Suprapubic skin (tissue), 4 donors: ENCODE data around the gene ITGA6. TPM values are rescaled to one million over a fixed set of nuclear protein-coding genes. Genes with fewer than 3 reads are reported as not detected.
"Not testable (repeated sequence)": the region's sequence is repeated elsewhere in the genome, so short reads cannot be mapped to it uniquely, and the experiment has no call there.

Source experiments
- DNase-seq, 2 donors: peaks; one replicate each; pipeline ENCODE4 v3.0.0-alpha.2; 2019; ENCODE audit warnings: low spot score in 2 of 2
- H3K27ac ChIP-seq: fragments of 200-600 bp; sonication (generic); one replicate; pipeline ENCODE4 v1.5.1; 2019
- H3K27me3 ChIP-seq: fragments of 200-600 bp; sonication (generic); one replicate; pipeline ENCODE4 v1.5.1; 2019
- H3K36me3 ChIP-seq: fragments of 200-600 bp; sonication (generic); one replicate; pipeline ENCODE4 v1.5.1; 2019
- H3K4me1 ChIP-seq: fragments of 200-600 bp; sonication (generic); one replicate; pipeline ENCODE4 v1.5.1; 2019
- H3K4me3 ChIP-seq: fragments of 200-600 bp; sonication (generic); one replicate; pipeline ENCODE4 v1.5.1; 2019; ENCODE audit warnings: mild to moderate bottlenecking
- H3K9me3 ChIP-seq: fragments of 200-600 bp; sonication (generic); one replicate; pipeline ENCODE4 v1.5.1; 2019
- CTCF ChIP-seq, 2 donors: fragments of 200-600 bp in 1 of 2; fragments of 450-650 bp in 1 of 2; sonication (generic) in 1 of 2; IDR thresholded peaks; one replicate each; pipeline ENCODE4 v1.5.1; 2016 to 2019; ENCODE audit warnings: antibody characterized with exemption in 2 of 2, mild to moderate bottlenecking in 1 of 2, moderate library complexity in 1 of 2
- EP300 ChIP-seq: sonication (generic); formaldehyde crosslinking; IDR thresholded peaks from one replicate; pipeline ENCODE4 v1.6.1; 2017; ENCODE audit warnings: antibody characterized with exemption
- POLR2A ChIP-seq, 2 donors: fragments of 450-650 bp; IDR thresholded peaks; one replicate each; pipeline ENCODE4 v1.6.1; 2017; ENCODE audit warnings: antibody characterized with exemption in 2 of 2, mild to moderate bottlenecking in 2 of 2, moderate library complexity in 2 of 2
- POLR2AphosphoS5 ChIP-seq, 3 donors: sonication (generic); formaldehyde crosslinking; IDR thresholded peaks; one replicate each; pipeline ENCODE4 v1.6.1; 2017; ENCODE audit warnings: antibody characterized with exemption in 3 of 3
- WGBS: methylation state at CpG from one replicate; pipeline ENCODE4 v1.1.5; 2018; 5-methylcytosine and 5-hydroxymethylcytosine counted together
- total RNA-seq, 4 donors: library from RNA; depleted of rRNA; stranded (reverse); fragments of >200 nt; gene quantifications; one replicate each; pipeline ENCODE4 v1.1.0, GENCODE V29; 2016

ITGA6 gene
- total RNA-seq, 4 donors from 2014 or later = 89.6 to 204 (median 161) TPM

GRCh38 chr2:172516299-172516698 lies 88.9 kb downstream of the ITGA6 start:
- no peaks in the 10 kb centered on the region for H3K27me3 ChIP-seq
- H3K27ac ChIP-seq = no peak overlapping the region
- peaks cover 15% of the 10 kb centered on the region for H3K9me3 ChIP-seq
- TF ChIP-seq POLR2A (IDR thresholded peaks at IDR 0.05) = no peak
- no peak for TF ChIP-seq EP300
- TF ChIP-seq POLR2AphosphoS5 (IDR thresholded peaks at IDR 0.05) = no peak
- TF ChIP-seq CTCF (IDR thresholded peaks at IDR 0.05) = no peak
- 73% methylated on average over 1 of the region's 1 CpG for WGBS
- no peaks in the 10 kb centered on the region for H3K36me3 ChIP-seq
- H3K4me3 ChIP-seq = no peak overlapping the region
- no peaks in the 10 kb centered on the region for H3K4me1 ChIP-seq
- DNase-seq = no peak

GRCh38 chr2:172518995-172519394 lies 91.6 kb downstream of the ITGA6 start:
- Histone ChIP-seq H3K9me3 (no peaks in the 10 kb centered on the region), H3K27ac (no peak overlapping the region), H3K4me3 (no peak overlapping the region), H3K4me1 (no peaks in the 10 kb centered on the region), H3K36me3 (no peaks in the 10 kb centered on the region), H3K27me3 (no peaks in the 10 kb centered on the region)
- TF ChIP-seq EP300 = no peak
- no peak for TF ChIP-seq POLR2A (IDR thresholded peaks at IDR 0.05)
- no peak for TF ChIP-seq POLR2AphosphoS5 (IDR thresholded peaks at IDR 0.05)
- TF ChIP-seq CTCF (IDR thresholded peaks at IDR 0.05) = no peak
- no peak for DNase-seq

- DNase-seq = no peak
- Histone ChIP-seq H3K9me3 (peaks cover 3% of the 10 kb centered on the region), H3K27ac (no peak overlapping the region), H3K36me3 (no peaks in the 10 kb centered on the region), H3K27me3 (no peaks in the 10 kb centered on the region), H3K4me3 (no peak overlapping the region), H3K4me1 (no peaks in the 10 kb centered on the region)
- no peak for TF ChIP-seq POLR2A (IDR thresholded peaks at IDR 0.05)
- TF ChIP-seq CTCF (IDR thresholded peaks at IDR 0.05) = no peak
- no peak for TF ChIP-seq EP300
- no peak for TF ChIP-seq POLR2AphosphoS5 (IDR thresholded peaks at IDR 0.05)
- 78% methylated on average over 4 of the region's 4 CpGs for WGBS
Observed at GRCh38 chr2:172525601-172526000, 98.2 kb downstream of the ITGA6 start.

- H3K9me3 ChIP-seq = peaks cover 9% of the 10 kb centered on the region
- 90% methylated on average over 2 of the region's 2 CpGs for WGBS
- H3K36me3 ChIP-seq = no peaks in the 10 kb centered on the region
- no peak for TF ChIP-seq EP300
- no peak for TF ChIP-seq POLR2A (IDR thresholded peaks at IDR 0.05)
- no peak for TF ChIP-seq POLR2AphosphoS5 (IDR thresholded peaks at IDR 0.05)
- no peak for TF ChIP-seq CTCF (IDR thresholded peaks at IDR 0.05)
- H3K4me1 ChIP-seq = no peaks in the 10 kb centered on the region
- H3K27me3 ChIP-seq = no peaks in the 10 kb centered on the region
- no peak for DNase-seq
- H3K27ac ChIP-seq = no peak overlapping the region
- H3K4me3 ChIP-seq = no peak overlapping the region
Observed at GRCh38 chr2:172531309-172531708, 103.9 kb downstream of the ITGA6 start.

- not testable (repeated sequence) for H3K9me3 ChIP-seq, H3K4me3 ChIP-seq, H3K4me1 ChIP-seq, H3K27ac ChIP-seq, H3K27me3 ChIP-seq, DNase-seq, H3K36me3 ChIP-seq
- WGBS = 98% methylated on average over 2 of the region's 2 CpGs
Observed at GRCh38 chr2:172532461-172532860, 105.1 kb downstream of the ITGA6 start.

- TF ChIP-seq EP300 = no peak
- no peak for TF ChIP-seq CTCF (IDR thresholded peaks at IDR 0.05)
- no peak for TF ChIP-seq POLR2A (IDR thresholded peaks at IDR 0.05)
- no peak for TF ChIP-seq POLR2AphosphoS5 (IDR thresholded peaks at IDR 0.05)
- Histone ChIP-seq H3K27me3 (no peaks in the 10 kb centered on the region), H3K36me3 (no peaks in the 10 kb centered on the region), H3K9me3 (peaks cover 9% of the 10 kb centered on the region), H3K27ac (no peak overlapping the region), H3K4me3 (no peak overlapping the region), H3K4me1 (no peaks in the 10 kb centered on the region)
- WGBS = 100% methylated on average over 1 of the region's 1 CpG
- no peak for DNase-seq
Observed at GRCh38 chr2:172533687-172534086, 106.3 kb downstream of the ITGA6 start.
